Fibroblast of skin of back (primary cell): ENCODE results near the gene FAM171A1.
A peak's percentile ranks its signal among the peaks of the same experiment; 100 is the strongest.

ENCODE experiments used
- DNase-seq: peaks from one replicate; pipeline ENCODE4 v3.0.0-alpha.2; 2013

FAM171A1 gene

GRCh38 chr10:15373199-15373598 lies 2.1 kb upstream of the FAM171A1 start:
- DNase-seq = no peak

- DNase-seq = peak; percentile 32
These were observed 755 bp downstream of the FAM171A1 start for GRCh38 chr10:15370212-15370855.

- peak; percentile 56 for DNase-seq
These were observed 1.6 kb downstream of the FAM171A1 start for GRCh38 chr10:15369256-15370211.

- DNase-seq = no peak
These were observed 2.8 kb downstream of the FAM171A1 start for GRCh38 chr10:15368101-15368855.

GRCh38 chr10:15367296-15368085 lies 3.6 kb downstream of the FAM171A1 start:
- DNase-seq = no peak

- DNase-seq = no peak
These were observed 5.4 kb downstream of the FAM171A1 start for GRCh38 chr10:15365692-15366091.

GRCh38 chr10:15364001-15364400 lies 7.1 kb downstream of the FAM171A1 start:
- DNase-seq = no peak

- DNase-seq = peak; percentile 39
These were observed 8.1 kb downstream of the FAM171A1 start for GRCh38 chr10:15363031-15363430.

GRCh38 chr10:15361131-15361530 lies 10.0 kb downstream of the FAM171A1 start:
- no peak for DNase-seq

GRCh38 chr10:15360566-15360965 lies 10.5 kb downstream of the FAM171A1 start:
- no peak for DNase-seq

- DNase-seq = no peak
These were observed 17.5 kb downstream of the FAM171A1 start for GRCh38 chr10:15353471-15354017.

- DNase-seq = no peak
These were observed 18.3 kb downstream of the FAM171A1 start for GRCh38 chr10:15352836-15353235.

- no peak for DNase-seq
These were observed 18.9 kb downstream of the FAM171A1 start for GRCh38 chr10:15352201-15352600.

GRCh38 chr10:15351099-15351820 lies 19.8 kb downstream of the FAM171A1 start:
- DNase-seq = no peak

- DNase-seq = no peak
These were observed 22.0 kb downstream of the FAM171A1 start for GRCh38 chr10:15349112-15349511.

- no peak for DNase-seq
These were observed 22.5 kb downstream of the FAM171A1 start for GRCh38 chr10:15348579-15348978.

- no peak for DNase-seq
These were observed 23.9 kb downstream of the FAM171A1 start for GRCh38 chr10:15347150-15347549.

GRCh38 chr10:15346440-15347141 lies 24.5 kb downstream of the FAM171A1 start:
- no peak for DNase-seq

GRCh38 chr10:15345450-15345849 lies 25.6 kb downstream of the FAM171A1 start:
- no peak for DNase-seq

GRCh38 chr10:15344876-15345285 lies 26.2 kb downstream of the FAM171A1 start:
- DNase-seq = no peak
